A549 (cell line): ENCODE data around the gene ASIC2. TPM values are rescaled to one million over a fixed set of nuclear protein-coding genes. Genes with fewer than 3 reads are reported as not detected.

Source experiments
- ATAC-seq, 2 experiments: fragments of 200-7000 bp in 1 of 2; fragments of >200 bp in 1 of 2; cut with Nextera tagmentation in 1 of 2; cut with Tn5 transposase in 1 of 2; 3 replicates each; pipeline versions ENCODE4 v1.8.0 to v1.9.1; 2018 to 2020; ENCODE audit warnings: mild to moderate bottlenecking in 1 of 2, moderate library complexity in 1 of 2
- CTCF ChIA-PET: fragments of 300-600 bp; sonication (Branson Sonifier 250); formaldehyde crosslinking; extraction: SDS; loops from one replicate; lab custom pipeline; 2021; ENCODE audit warnings: antibody characterized with exemption, inconsistent platforms; lab: Yijun Ruan, JAX
- POLR2A ChIA-PET: fragments of 350-600 bp; formaldehyde crosslinking; extraction: SDS; loops from one replicate; lab custom pipeline; 2021; ENCODE audit warnings: antibody characterized with exemption, inconsistent platforms; lab: Yijun Ruan, JAX
- DNase-seq, 2 experiments: peaks; one replicate each; pipeline versions ENCODE4 v3.0.0 to v3.0.0-alpha.2; 2011 to 2016; ENCODE audit warnings: low read depth in 1 of 2, low spot score in 1 of 2
- FAIRE-seq: peaks from 2 replicates; lab custom pipeline; 2011; peaks lifted over from hg19 to GRCh38; lab: Jason Lieb, UNC
- H3K27ac ChIP-seq, 2 experiments: fragments of >200 bp; sonication (Bioruptor Twin); formaldehyde crosslinking; 3 replicates each; pipeline ENCODE4 v1.5.1; 2016 to 2017
- H3K4me1 ChIP-seq: fragments of >200 bp; sonication (Bioruptor Twin); formaldehyde crosslinking; 3 replicates; pipeline ENCODE4 v1.6.1; 2016
- H3K4me2 ChIP-seq: fragments of >200 bp; sonication (Bioruptor Twin); formaldehyde crosslinking; 3 replicates; pipeline ENCODE4 v1.6.1; 2016
- H3K4me3 ChIP-seq: fragments of >200 bp; sonication (Bioruptor Twin); formaldehyde crosslinking; 3 replicates; pipeline ENCODE4 v1.5.1; 2016
- H3K9me3 ChIP-seq: fragments of >200 bp; sonication (Bioruptor Twin); formaldehyde crosslinking; 3 replicates; pipeline ENCODE4 v1.6.1; 2016
- ATOH8 ChIP-seq: fragments of 250-450 bp; sonication (Bioruptor Pico); IDR thresholded peaks from 2 replicates; pipeline ENCODE4 v1.5.0; 2020; ENCODE audit warnings: low read depth, mild to moderate bottlenecking, moderate library complexity
- CTCF ChIP-seq: fragments of >200 bp; sonication (Bioruptor Twin); formaldehyde crosslinking; IDR thresholded peaks from 3 replicates; pipeline ENCODE4 v1.5.1; 2016
- E2F6 ChIP-seq: IDR thresholded peaks from 2 replicates; pipeline ENCODE4 v1.6.1; 2012; ENCODE audit warnings: low read depth, borderline replicate concordance
- EHF ChIP-seq: fragments of 250-450 bp; sonication (Bioruptor Pico); IDR thresholded peaks from 2 replicates; pipeline ENCODE4 v1.5.0; 2020; ENCODE audit warnings: mild to moderate bottlenecking
- EHMT2 ChIP-seq: fragments of 200-600 bp; sonication (generic); IDR thresholded peaks from 2 replicates; pipeline ENCODE4 v1.6.1; 2016; ENCODE audit warnings: antibody characterized with exemption, low read depth, mild to moderate bottlenecking, moderate library complexity
- FOSB ChIP-seq: fragments of 250-450 bp; sonication (Bioruptor Pico); IDR thresholded peaks from 2 replicates; pipeline ENCODE4 v1.5.0; 2020; ENCODE audit warnings: mild to moderate bottlenecking, moderate library complexity
- FOSL2 ChIP-seq, 2 experiments: fragments of 450-650 bp in 1 of 2; fragments of >200 bp in 1 of 2; sonication (Bioruptor Twin) in 1 of 2; formaldehyde crosslinking; IDR thresholded peaks; 2 replicates each; pipeline versions ENCODE4 v1.5.0 to v1.6.1; 2016 to 2020; ENCODE audit warnings: mild to moderate bottlenecking in 1 of 2, moderate library complexity in 1 of 2
- FOXS1 ChIP-seq: fragments of 250-450 bp; sonication (Bioruptor Pico); IDR thresholded peaks from 2 replicates; pipeline ENCODE4 v1.5.0; 2020; ENCODE audit warnings: mild to moderate bottlenecking, moderate library complexity
- HES2 ChIP-seq: fragments of >200 bp; sonication (Bioruptor Twin); formaldehyde crosslinking; IDR thresholded peaks from 2 replicates; pipeline ENCODE4 v1.6.1; 2016
- HEYL ChIP-seq: fragments of 250-450 bp; sonication (Bioruptor Pico); IDR thresholded peaks from 2 replicates; pipeline ENCODE4 v1.8.0; 2021; ENCODE audit warnings: mild to moderate bottlenecking, moderate library complexity
- HMGXB4 ChIP-seq: fragments of 250-450 bp; sonication (Bioruptor Pico); IDR thresholded peaks from 2 replicates; pipeline ENCODE4 v1.5.0; 2021; ENCODE audit warnings: mild to moderate bottlenecking, moderate library complexity, borderline replicate concordance
- HOXA7 ChIP-seq: fragments of 250-450 bp; sonication (Bioruptor Pico); IDR thresholded peaks from 2 replicates; pipeline ENCODE4 v1.5.0; 2020; ENCODE audit warnings: mild to moderate bottlenecking, moderate library complexity
- KDM1A ChIP-seq: fragments of 200-600 bp; sonication (generic); IDR thresholded peaks from 2 replicates; pipeline ENCODE4 v1.6.1; 2016; ENCODE audit warnings: low read depth, mild to moderate bottlenecking
- MAX ChIP-seq: IDR thresholded peaks from 2 replicates; pipeline ENCODE4 v1.6.1; 2012
- POLR2AphosphoS2 ChIP-seq: conservative IDR thresholded peaks from 2 replicates; pipeline ENCODE4 v1.6.1; 2012; ENCODE audit warnings: low read length, improper control_type of control experiment, inconsistent platforms
- RAD21 ChIP-seq, 2 experiments: fragments of >200 bp in 1 of 2; sonication (Bioruptor Twin) in 1 of 2; formaldehyde crosslinking in 1 of 2; IDR thresholded peaks in 1 of 2; conservative IDR thresholded peaks in 1 of 2; 2 replicates in 1 of 2; 3 replicates in 1 of 2; pipeline ENCODE4 v1.6.1; 2012 to 2018; ENCODE audit warnings: inconsistent platforms in 1 of 2
- RCOR1 ChIP-seq: fragments of 150-350 bp; IDR thresholded peaks from 2 replicates; pipeline ENCODE4 v1.6.1; 2014; ENCODE audit warnings: antibody characterized with exemption, low read length, low read depth
- REST ChIP-seq: fragments of 200-600 bp; sonication (generic); IDR thresholded peaks from 2 replicates; pipeline ENCODE4 v1.6.1; 2016; ENCODE audit warnings: antibody characterized with exemption, mild to moderate bottlenecking, moderate library complexity
- SREBF2 ChIP-seq: fragments of 450-650 bp; IDR thresholded peaks from 2 replicates; pipeline ENCODE4 v1.6.1; 2014; ENCODE audit warnings: mild to moderate bottlenecking, moderate library complexity
- ZC3H11A ChIP-seq: fragments of 450-650 bp; IDR thresholded peaks from 2 replicates; pipeline ENCODE4 v1.6.1; 2014; ENCODE audit warnings: antibody characterized with exemption, mild to moderate bottlenecking
- WGBS: methylation state at CpG from one replicate; pipeline ENCODE4 v1.1.6; 2017; ENCODE audit errors: missing lambda C conversion rate; 5-methylcytosine and 5-hydroxymethylcytosine counted together
- polyA plus RNA-seq, 4 experiments: library from polyadenylated mRNA; depleted of rRNA in 3 of 4; stranded (reverse); fragments of >200 nt; fragmentation: RNase III in 1 of 4; extraction: RNeasy Plus Mini Kit Qiagen cat#74134 plus additional on column Dnase treatment in 1 of 4; gene quantifications; 2 replicates in 3 of 4; 3 replicates in 1 of 4; pipeline ENCODE4 v1.2.3, GENCODE V29; 2011 to 2017

The ASIC2 gene
- polyA plus RNA-seq, 2 of the 4 experiments (the other 2 are of a cell fraction) = 1.5 to 1.9 TPM

GRCh38 chr17:33085256-33085655 lies 207.8 kb downstream of the ASIC2 start (continued):
- TF ChIP-seq HOXA7 (CRISPR knock-in tag) = no peak
- TF ChIP-seq POLR2AphosphoS2 = no peak
- TF ChIP-seq EHMT2 = no peak
- TF ChIP-seq HMGXB4 (CRISPR knock-in tag) = no peak
- no peak for TF ChIP-seq RAD21 (conservative IDR thresholded peaks at IDR 0.05 in 1 of 2, IDR thresholded peaks at IDR 0.05 in 1 of 2)

- H3K4me3 ChIP-seq = no peak overlapping the region
- no peak overlapping the region for H3K27ac ChIP-seq
- ATAC-seq (no peak), FAIRE-seq (no peak), DNase-seq (no peak)
- H3K9me3 ChIP-seq = no peaks in the 10 kb centered on the region
- no peak overlapping the region for H3K4me2 ChIP-seq
- ChIA-PET CTCF (no interaction called here), POLR2A (no interaction called here)
- H3K4me1 ChIP-seq = peaks cover 20% of the 10 kb centered on the region
- TF ChIP-seq CTCF = no peak
- TF ChIP-seq KDM1A = no peak
- no peak for TF ChIP-seq POLR2AphosphoS2
- TF ChIP-seq HOXA7 (CRISPR knock-in tag) = no peak
- TF ChIP-seq ZC3H11A = no peak
- no peak for TF ChIP-seq MAX
- TF ChIP-seq FOSB = no peak
- TF ChIP-seq HES2 = no peak
- no peak for TF ChIP-seq ATOH8
- no peak for TF ChIP-seq FOSL2 (IDR thresholded peaks at IDR 0.05)
- no peak for TF ChIP-seq FOSL2 (CRISPR knock-in tag; IDR thresholded peaks at IDR 0.05)
- no peak for TF ChIP-seq HEYL (CRISPR knock-in tag)
- TF ChIP-seq FOXS1 (CRISPR knock-in tag) = no peak
- no peak for TF ChIP-seq E2F6
- no peak for TF ChIP-seq EHF (CRISPR knock-in tag)
- no peak for TF ChIP-seq RCOR1
- no peak for TF ChIP-seq REST
- TF ChIP-seq SREBF2 = no peak
- WGBS = 70% methylated on average over 2 of the region's 2 CpGs
Observed at GRCh38 chr17:33084755-33085154, 208.3 kb downstream of the ASIC2 start.
